ENCODE results near the gene ING5. TPM values are rescaled to one million over a fixed set of nuclear protein-coding genes. Genes with fewer than 3 reads are reported as not detected.
A peak's percentile ranks its signal among the peaks of the same experiment; 100 is the strongest.

Gene ING5
- total RNA-seq, 1 experiment from 2014 or later: 45.9 TPM

GRCh38 chr2:241686650-241687425, 15.0 kb upstream of the ING5 start, which contains the start of gene DTYMK:
Gene DTYMK (minus strand): TSS chr2:241686815. CDS start chr2:241686783, 32 bp downstream.
- no TSS peak for BruUV-seq (replicated peaks)
- Histone ChIP-seq H3K27me3 (ENCODE audit: insufficient read depth, low read length) (no peaks in the 10 kb centered on the region), H3K4me2 (ENCODE audit: low read length) (peak within 1 kb of the TSS; percentile 69), H3K79me2 (ENCODE audit: insufficient read depth, low read length) (peaks cover 80% of the 10 kb centered on the region), H3K9ac (ENCODE audit: low read length) (peak within 1 kb of the TSS; percentile 99), H4K20me1 (ENCODE audit: insufficient read depth) (no peaks in the 10 kb centered on the region), H3K4me3 (replicated peaks in 1 of 2; ENCODE audit: low read depth in 1 of 2, low read length in 2 of 2) (peak within 1 kb of the TSS; percentile 84 to 86), H3K36me3 (ENCODE audit: control insufficient read depth in 1 of 2, insufficient read depth in 2 of 2, low read length in 2 of 2) (peaks cover 20 to 38% of the 10 kb centered on the region in 2 experiments), H3K9me3 (ENCODE audit: control insufficient read depth in 1 of 2, insufficient read depth in 1 of 2, low read depth in 1 of 2, low read length in 2 of 2) (no peaks in the 10 kb centered on the region), H3K9me2 (ENCODE audit: insufficient read depth) (no peaks in the 10 kb centered on the region), H2AFZ (ENCODE audit: low read depth, low read length, poor library complexity, severe bottlenecking) (no peak within 1 kb of the TSS), H3K4me1 (ENCODE audit: control insufficient read depth in 1 of 2, insufficient read depth in 2 of 2, low read length in 2 of 2) (peaks cover 8 to 23% of the 10 kb centered on the region in 2 experiments), H3K27ac (ENCODE audit: low read depth, low read length) (peak within 1 kb of the TSS; percentile 90)
- DNase-seq (ENCODE audit: low read depth, low spot score) (peak; percentile 84), ATAC-seq (peak; percentile 95)
- TF ChIP-seq POLR2AphosphoS5 (IDR thresholded peaks at IDR 0.05; ENCODE audit: low read depth, low read length) (peak; percentile 78), SIN3A (IDR thresholded peaks at IDR 0.05; ENCODE audit: low read depth) (peak; percentile 89), ZFX (IDR thresholded peaks at IDR 0.05) (peak; percentile 85), CEBPB (IDR thresholded peaks at IDR 0.05; ENCODE audit: low read depth) (no peak), JUND (IDR thresholded peaks at IDR 0.05) (no peak), EGR1 (IDR thresholded peaks at IDR 0.05; ENCODE audit: low read depth) (no peak), ZBTB33 (IDR thresholded peaks at IDR 0.05; ENCODE audit: extremely low read depth, insufficient replicate concordance, low read length) (peak; percentile 83), MAX (IDR thresholded peaks at IDR 0.05) (peak; percentile 80), REST (IDR thresholded peaks at IDR 0.05; ENCODE audit: low read depth) (no peak), YY1 (IDR thresholded peaks at IDR 0.05; ENCODE audit: extremely low read depth, insufficient replicate concordance, low read depth, low read length) (peak; percentile 94), SP1 (IDR thresholded peaks at IDR 0.05; ENCODE audit: low read depth) (peak; percentile 84), SRF (IDR thresholded peaks at IDR 0.05; ENCODE audit: low read depth) (peak; percentile 25; the same call in 1 of the 2 replicates), ELF1 (IDR thresholded peaks at IDR 0.05; ENCODE audit: borderline replicate concordance, low read depth) (peak; percentile 61; the same call in 1 of the 2 replicates)
- intact Hi-C loops (cut with micrococcal nuclease): loop anchor here (1.0 to 5.0 kb wide), 3 partner anchors 14 to 190 kb away; partner anchors contain the start of gene D2HGDH
- POLR2A ChIA-PET: interaction anchor here (0.7 to 2.6 kb wide), 6 partner anchors 9 to 153 kb away, joined by 3 to 11 read pairs (median 6); partner anchors contain the start of gene ING5
- CTCF ChIA-PET: interaction anchor here (0.6 to 1.0 kb wide), 2 partner anchors 17 to 46 kb away, joined by 3 read pairs; no protein-coding TSS in a partner anchor
- RAD21 ChIA-PET (ENCODE audit: low non-redundant PET in 1 of 2, low total read pairs in 2 of 2, uncharacterized antibody in 2 of 2, unreplicated experiment in 2 of 2): interaction anchor here in 1 of 2 experiments (1.6 kb wide), 1 partner anchor 15 kb away, joined by 5 read pairs; the partner anchor contains the start of gene ING5
